ENCODE measurements around the gene JAG1.

Gene JAG1

GRCh38 chr20:10667560-10668167, 6.1 kb downstream of the JAG1 start:
- no peak for DNase-seq

DNA sequence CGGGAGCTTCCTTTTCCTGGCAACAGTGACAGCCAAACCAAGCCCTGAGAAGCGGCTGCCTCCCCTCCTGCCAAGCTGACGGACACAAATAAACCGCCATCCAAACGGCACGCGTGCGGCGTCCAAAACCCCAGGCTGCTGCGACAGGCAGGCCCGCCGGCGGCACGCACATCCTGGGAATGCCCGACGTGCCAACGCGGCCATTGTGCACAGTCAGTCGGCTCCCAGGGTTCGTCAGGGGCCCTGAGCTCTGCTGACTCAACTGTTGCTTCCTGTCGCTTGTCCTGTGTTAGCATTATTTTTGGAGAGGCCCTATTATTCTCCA, 6.8 kb downstream of the JAG1 start:
- DNase-seq = no peak

GRCh38 chr20:10666221-10667076, 7.3 kb downstream of the JAG1 start:
- no peak for DNase-seq

DNA sequence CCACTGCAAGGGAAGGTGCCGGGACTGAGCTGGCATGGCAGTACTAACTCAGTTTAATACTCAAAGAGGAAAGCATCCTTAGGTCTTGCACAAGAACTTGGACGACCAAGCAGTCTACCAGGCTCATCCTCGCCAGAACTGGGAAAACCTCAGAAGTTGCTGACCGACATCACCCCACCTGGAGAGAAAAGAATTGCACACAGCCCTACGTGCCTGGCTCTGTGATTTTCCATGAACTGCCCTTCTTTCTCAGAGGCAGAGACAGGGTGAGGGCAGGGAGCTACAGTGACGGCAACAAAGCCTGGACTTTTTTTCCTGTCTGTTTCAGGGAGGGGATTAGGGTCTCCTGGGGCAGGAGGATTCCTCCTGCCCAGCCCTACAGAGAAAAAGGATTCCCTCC, 8.0 kb downstream of the JAG1 start:
- DNase-seq = no peak

DNA sequence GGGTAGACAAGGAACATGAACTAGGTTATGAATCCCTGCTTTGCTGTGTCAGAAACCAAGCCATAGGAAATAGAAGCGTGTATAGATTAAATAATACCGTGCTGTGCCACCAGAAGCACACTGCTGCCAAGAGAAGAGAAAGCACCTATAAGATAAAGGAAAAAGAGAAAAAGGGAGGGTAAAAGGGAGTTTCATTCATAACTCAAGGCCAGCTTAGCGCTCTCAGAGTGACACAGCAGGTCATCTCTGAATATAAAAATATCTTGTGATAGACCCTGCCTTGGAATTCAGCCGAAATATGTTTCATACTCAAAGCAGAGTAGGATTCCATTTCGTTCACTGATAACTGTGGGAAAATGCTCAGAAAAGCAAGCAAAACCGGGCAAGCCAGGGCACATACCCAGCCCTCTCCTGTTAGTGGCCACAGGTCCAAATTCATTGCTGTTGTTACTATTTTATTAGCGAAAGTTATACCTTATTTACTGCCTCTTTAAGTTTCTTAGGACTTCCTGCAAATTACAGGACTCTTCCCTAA, 8.7 kb downstream of the JAG1 start:
- no peak for DNase-seq

- DNase-seq = no peak
Measured at GRCh38 chr20:10663756-10664155, 10.0 kb downstream of the JAG1 start.

DNA sequence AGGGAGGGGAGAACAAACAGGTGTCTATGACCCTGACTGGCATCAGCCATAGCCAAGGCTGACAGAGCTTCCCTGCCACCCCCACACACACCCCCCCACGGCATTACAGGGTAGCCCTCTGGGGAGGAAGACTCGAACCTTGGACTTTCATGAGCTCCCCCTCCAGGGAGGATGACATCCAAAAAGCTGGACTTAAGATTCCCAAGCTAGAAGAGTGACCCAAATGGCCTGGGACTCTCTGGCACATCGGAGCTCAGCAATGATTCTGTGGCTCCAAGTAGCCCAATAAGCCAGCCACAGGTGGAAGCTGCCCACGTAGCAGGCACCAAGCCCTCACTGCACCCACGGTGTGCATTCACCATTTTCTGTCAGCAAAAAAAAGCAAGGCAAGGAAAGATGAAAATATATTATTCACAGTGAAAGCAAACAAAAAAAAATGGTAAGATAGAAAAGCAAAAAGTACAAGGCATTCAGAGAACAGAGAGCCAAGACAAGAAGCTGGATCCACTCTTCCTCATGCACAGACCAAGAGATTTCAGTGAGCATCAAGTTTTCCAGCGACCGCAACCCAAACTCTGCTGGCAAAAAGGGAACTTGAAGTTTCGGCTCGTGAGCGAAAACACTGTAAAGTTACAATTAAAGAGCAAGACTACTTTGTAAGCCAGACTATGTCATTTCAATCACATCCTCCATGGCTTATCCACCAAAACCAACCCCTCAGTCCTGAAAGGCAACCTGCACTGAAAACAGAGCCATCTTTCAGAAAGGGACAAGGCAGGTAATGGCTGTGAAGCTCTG, 10.9 kb downstream of the JAG1 start:
- DNase-seq = no peak

GRCh38 chr20:10662151-10662550, 11.6 kb downstream of the JAG1 start:
- DNase-seq = no peak

DNA sequence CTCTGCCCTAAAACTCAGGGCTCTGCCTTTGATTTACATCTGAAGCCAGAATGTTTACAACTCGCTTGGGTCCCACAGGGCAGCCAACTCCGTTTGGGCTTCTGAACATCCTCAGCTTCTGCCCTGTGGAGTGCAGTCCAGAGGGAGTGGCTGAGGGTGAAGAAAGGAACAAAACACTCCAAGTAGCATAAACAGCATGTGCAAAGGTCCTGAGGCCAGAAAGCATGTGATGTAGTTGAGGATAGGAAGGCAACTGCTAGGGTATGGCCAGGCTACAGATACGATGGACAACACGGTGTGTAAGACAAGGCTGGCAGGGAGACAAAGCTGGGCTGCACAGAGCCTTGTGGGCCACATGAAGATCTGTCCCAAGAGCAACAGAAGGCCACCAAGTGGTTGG, 12.5 kb downstream of the JAG1 start:
- no peak for DNase-seq

GRCh38 chr20:10660661-10661060, 13.1 kb downstream of the JAG1 start:
- DNase-seq = no peak

DNA sequence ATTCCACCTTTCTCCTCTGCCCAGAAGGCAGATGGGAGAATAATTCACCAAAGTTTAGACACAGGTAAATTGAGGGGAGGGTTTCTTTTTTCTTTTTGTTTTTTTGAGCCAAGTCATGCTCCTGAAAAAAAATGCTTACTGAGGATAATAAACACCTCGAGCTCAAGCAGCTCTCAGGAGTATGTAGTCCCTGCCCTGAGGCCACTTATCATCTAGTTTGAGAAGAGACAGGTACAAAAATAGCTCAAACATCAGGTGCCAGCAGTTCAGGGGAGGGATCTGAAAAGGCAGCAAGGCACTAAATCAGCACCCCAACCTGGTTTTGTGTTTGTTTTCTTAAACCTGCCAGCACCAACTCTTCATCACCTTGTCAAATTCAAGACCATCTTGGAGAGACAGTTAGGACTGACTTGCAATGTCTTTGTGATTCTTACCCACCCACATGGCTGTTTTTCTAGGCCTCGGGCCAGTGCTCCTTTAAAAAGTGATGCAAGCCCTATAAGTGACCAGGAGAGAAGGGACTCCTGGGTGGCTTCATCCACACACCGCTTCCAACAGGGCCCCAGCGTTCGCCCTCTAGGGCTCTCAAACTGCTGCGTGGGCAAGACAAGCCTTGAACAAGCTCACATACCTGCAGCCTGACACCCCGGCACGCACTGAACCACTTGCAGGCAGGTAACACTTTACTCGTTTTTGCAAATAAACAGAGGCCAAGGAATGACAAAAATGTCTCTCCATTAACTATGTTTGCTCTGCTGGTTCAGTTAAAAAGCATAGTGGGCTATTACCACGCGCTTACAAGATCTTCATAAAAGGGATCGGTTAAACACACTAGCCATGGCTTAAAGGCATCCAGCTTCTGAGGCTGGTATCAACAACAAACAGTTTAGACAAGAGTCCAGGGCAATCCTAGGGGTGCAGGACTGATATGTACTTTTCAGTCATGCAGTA, 13.9 kb downstream of the JAG1 start:
- no peak for DNase-seq

DNA sequence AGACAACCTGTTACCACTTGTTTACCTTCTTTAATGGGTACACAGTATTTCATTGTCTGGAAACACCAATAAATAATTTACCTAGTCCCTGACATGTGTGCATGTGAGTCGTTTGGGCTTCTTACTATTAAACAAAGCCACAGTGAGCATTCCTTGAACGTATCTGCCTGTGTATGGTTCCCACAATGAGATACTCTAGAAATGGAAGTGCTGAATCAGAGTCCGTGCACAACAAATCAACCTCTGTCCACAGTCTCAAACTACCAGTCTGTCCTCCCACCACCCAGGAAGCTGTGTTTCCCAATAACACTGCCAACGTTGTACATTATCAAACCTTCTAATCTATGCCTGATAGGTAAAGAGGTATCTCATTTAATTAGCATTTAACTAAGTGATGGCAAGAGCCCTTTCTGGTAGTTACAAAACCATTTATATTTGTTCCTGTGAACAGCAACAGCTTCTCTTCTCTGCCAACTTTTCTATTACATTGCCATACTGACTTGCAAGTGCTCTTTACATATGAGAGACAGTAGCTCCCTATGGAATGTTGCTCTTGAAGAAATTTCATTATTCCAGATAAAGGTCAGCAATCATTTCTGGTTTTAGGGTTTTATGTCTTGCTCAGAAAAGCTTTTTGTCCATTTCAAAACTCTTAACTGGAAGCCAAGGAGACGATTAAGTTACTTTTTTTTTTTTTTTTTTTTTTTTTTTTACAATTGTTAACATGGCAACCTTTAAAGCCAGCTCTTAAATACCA, 14.7 kb downstream of the JAG1 start:
- no peak for DNase-seq

DNA sequence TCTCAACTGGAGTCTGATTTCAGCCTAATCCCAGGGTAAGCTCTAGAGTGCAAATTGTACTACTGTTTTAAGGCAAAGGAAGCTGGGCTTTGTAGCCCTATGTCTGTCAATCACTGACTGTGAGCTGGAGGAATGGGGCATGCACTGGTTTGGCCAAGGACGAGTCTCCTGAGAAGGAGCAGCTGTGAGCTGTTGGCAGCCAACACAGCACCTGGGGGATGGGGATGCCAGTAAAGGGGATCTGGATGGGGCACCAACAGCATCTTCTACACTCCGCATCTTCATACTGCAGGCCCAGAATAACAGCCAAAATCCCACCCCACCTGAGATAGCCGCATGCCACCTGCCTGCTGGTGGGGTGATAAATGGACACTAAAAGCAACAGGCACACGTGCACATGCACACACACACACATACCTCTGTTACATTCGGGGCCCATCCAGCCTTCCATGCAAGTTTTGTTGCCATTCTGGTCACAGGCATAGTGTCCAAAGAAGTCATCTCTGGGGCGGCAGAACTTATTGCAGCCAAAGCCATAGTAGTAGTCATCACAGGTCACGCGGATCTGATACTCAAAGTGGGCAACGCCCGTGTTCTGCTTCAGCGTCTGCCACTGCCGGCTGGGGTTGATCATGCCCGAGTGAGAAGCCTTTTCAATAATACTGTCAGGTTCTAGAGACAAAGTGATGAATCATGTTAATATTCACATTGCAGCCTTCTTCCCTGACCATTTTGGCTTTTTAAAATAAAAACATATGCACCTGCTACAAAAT, 15.6 kb downstream of the JAG1 start:
- DNase-seq = no peak

DNA sequence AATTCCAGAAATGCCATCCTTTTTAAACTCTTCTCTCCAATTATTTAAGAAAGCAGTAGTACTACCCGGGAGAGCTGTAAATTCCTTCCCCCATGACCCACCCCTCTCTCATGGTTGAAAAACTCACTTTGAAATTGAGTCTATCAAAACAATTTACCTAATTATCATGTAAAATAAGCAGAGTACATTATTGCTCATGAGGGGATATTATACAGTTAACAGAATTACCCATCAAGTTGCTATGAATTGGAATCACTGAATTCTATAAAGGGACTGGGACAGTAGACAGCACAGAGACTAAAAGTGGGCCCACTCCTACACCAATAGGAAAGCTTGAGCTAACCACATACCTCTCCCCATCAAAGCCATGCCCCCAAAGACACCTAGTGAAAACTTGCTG, 16.3 kb downstream of the JAG1 start:
- DNase-seq = no peak

GRCh38 chr20:10655720-10656669, 17.8 kb downstream of the JAG1 start:
- no peak for DNase-seq

GRCh38 chr20:10654630-10655029, 19.2 kb downstream of the JAG1 start:
- no peak for DNase-seq

- no peak for DNase-seq
Measured at GRCh38 chr20:10654250-10654610, 19.6 kb downstream of the JAG1 start.

- peak; percentile 70 for DNase-seq
Measured at GRCh38 chr20:10653599-10654249, 20.1 kb downstream of the JAG1 start.

- no peak for DNase-seq
Measured at GRCh38 chr20:10652660-10653261, 21.0 kb downstream of the JAG1 start.
